AG08396 (cell line): ENCODE data around the gene RBM47.
"Not testable (repeated sequence)": the region's sequence is repeated elsewhere in the genome, so short reads cannot be mapped to it uniquely, and the experiment has no call there.

Experiments used
- DNase-seq: peaks from one replicate; pipeline ENCODE4 v3.0.0; 2012; ENCODE audit warnings: low spot score, mixed read lengths

Gene RBM47

DNA sequence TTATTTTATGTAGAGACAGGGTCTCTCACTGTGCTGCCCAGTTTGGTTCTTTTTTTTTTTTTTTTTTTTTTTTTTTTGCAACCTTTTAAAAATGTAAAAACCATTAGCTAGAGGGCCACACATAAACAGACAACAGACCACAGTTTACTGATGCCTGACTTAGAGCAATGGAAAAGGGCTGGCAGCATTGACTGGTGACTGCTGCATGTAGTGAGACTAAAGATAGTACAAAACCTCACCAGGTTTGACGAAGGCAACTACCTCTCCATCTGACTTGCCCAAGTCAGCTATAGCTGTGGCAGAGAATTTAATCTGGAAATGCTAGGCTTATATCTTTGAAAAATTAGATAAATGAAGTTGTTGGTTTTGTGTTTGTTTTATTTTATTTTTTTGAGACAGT, 102.9 kb downstream of the RBM47 start:
- DNase-seq, result no peak

DNA sequence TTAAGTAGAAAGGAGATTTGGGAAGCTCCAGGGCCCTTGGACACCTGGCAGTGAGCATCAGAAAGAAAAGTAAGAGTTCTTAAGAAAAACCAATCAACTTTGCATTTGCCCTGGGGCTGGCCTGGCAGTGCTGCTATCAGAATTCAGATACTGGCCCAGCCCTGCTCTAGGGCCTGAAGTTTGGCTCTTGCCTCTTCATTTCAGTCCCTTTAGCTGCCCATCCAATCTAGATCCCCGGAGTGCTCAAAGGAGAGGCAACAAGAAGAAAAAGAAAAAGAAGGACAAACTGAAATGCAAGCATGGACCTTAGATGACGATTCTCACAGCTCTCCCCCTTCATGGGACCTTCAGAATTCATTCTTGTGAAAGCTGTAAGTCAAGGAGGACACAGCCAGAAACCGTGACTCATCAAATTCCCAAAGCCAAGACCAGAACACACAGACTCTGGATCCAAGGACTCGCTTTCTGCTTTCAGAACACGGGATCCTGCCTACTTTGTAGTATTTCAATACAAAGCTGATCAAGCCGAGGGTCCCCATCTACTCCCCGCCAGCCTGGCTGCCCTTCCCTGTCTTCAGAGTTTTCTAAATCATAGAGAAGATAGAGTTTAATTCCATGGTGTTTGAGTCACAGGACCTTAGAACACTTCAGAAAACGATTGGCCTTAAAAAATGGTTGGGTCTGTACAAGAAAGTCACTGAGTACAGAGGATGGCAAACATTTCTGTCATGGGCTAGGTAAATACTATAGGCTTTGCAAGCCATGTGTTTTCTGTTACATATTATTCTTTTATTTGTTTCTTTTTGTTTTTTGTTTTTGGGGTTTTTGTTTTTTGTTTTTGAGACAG, 103.7 kb downstream of the RBM47 start:
- peak; percentile 72 for DNase-seq

DNA sequence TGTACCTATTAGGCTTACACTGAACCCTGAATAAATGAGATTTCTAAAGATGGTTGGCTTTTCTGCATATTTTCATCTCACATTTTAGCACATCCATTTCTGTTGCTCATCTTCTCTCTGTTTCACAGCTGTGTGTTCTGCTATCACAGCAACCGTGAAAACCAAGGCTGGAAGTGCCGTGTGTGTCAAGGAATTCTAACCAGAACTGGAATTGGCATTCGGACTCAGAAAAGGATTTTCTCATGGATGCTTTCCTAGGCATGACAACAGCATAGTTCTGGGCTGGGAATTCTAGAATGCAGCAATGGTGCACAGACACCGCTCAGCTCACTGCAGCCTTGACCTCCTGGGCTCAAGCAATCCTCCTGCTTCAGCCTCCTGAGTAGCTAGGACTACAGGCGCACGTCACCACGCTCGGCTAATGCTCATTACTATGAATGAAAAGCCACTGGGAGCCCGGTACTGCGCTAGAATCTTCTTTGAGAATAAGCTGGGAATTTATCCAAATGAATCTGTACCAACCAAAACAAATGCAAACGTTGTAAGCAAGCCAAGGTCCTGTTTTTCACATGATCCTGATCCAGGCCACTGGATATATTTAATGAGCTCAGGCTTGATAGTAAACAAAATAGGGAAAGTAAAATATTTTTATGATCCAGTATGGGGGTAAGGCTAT, 105.2 kb downstream of the RBM47 start:
- no peak for DNase-seq

GRCh38 chr4:40523581-40523980, 106.1 kb downstream of the RBM47 start:
- no peak for DNase-seq

DNA sequence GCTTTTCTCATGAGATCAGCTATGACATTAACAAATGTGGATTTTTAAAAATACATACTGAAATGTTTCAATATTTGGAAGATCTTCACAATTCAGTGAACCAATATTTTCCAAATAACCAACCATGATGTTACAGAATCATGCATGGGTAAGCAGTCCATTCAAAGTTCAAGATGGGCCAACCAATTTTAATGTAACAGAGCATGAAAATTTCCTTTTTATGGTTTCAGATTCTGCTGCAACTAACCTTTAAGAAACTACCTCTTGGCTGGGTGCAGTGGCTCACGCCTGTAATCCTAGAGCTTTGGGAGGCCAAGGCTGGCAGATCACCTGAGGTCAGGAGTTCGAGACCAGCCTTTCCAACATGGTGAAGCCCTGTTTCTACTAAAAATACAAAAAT, 107.7 kb downstream of the RBM47 start:
- DNase-seq, result no peak

DNA sequence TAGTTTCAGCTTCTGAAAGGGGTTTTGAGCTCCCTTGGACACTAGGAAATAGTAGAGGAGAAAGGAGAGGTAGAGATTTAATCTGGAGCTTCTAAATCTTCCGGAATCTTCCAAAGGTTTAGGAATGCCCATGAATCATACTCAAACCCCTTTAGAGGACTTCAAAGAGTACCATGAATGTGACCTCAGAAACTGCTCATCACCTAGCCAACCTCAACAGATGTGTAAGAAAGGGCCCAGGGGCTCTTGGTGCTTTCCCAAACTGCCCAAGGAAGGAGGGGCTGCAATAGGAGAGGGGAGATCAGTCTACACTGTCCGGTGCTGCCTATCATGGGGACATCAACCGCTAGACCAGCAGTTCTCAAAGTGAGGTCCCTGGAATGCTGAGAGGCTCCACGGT, 109.1 kb downstream of the RBM47 start:
- DNase-seq, result no peak

- DNase-seq, result not testable (repeated sequence)
Observed at GRCh38 chr4:40517081-40517480, 112.6 kb downstream of the RBM47 start.

DNA sequence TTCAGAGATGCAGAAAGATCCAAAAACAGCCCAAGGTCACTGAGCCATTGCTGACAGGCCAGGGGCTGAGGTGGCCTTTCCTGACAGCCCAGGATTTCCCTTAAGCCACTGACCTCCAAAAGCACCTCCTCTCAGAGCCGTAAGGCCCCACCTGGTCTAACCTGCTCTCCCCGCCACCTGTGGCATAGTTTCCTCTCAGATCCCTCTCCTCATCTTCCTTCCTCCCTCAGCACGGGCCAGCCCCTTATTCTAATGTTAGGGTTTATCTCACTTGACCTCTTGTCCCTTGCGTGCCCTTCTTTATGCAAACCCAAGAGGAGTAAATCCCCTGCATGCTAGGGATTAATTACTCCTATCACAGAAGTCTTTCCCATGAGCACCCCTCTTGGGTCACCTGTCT, 113.0 kb downstream of the RBM47 start:
- no peak for DNase-seq

- DNase-seq, result no peak
Observed at GRCh38 chr4:40515398-40516293, 114.0 kb downstream of the RBM47 start.

- no peak for DNase-seq
Observed at GRCh38 chr4:40515037-40515397, 114.6 kb downstream of the RBM47 start.

GRCh38 chr4:40514497-40514951, 115.1 kb downstream of the RBM47 start:
- no peak for DNase-seq

DNA sequence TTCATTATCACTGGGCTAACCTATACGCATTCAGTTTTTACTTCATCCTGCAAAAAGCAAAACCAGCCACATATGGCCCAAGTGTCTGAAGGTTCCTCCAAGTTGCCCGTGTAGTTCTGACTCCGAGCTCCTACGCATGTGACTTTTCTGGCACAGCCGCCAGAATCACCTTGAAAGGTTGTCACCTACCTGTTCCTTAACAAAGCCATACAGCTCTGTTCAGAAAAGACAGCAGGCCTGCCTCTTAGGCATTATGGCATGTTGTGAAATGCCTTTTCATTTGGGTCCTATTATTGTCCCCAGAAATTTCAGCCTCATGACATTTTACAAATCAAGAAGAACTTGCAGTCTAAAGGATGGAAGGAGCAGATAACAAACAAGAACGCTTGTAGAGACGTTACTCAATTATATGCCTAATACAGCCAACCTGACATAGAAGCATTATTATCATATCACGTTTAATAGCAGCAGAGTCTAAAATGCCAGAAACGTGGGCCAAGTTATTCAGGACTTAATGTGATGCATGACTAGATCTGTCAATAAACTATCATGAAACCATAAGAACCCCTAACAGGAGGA, 118.5 kb downstream of the RBM47 start:
- no peak for DNase-seq

GRCh38 chr4:40507977-40508376, 121.7 kb downstream of the RBM47 start:
- no peak for DNase-seq

DNA sequence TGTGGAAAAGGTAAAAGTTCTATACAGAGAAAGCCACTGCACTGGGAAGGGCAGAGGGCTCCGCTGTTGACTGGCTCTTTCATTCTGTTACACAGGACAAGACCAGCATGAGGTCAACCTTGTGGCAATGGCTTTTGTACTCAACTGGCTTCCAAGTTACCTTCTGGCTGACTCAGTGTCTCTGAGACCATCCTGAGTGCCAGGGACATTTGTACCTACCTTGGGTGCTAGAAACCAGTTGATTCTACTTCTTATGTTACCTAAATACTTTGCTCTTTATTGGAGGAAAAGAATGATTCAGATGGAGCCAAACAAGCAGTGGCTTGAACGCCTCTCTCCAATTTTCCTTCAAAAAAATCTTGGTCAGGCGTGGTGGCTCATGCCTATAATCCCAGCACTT, 123.2 kb downstream of the RBM47 start:
- no peak for DNase-seq

DNA sequence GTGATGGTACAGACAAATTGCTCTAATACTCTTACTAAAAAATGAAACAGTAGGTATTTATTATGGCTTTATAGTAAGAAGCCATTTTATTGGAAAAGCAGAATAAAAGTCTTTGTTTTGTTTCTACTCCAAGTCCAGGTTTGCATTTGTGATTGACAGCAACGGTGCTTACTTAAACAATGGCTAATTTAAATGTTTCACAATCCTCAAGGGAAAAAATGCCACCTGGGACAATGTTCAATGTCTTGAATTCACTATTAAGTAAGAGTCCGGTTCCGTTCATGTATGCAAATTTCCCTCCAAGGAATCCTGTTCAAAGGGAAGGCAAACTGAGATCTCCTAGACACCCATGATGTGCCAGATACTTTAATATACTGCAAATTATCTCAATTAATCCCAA, 123.6 kb downstream of the RBM47 start:
- DNase-seq, result no peak

DNA sequence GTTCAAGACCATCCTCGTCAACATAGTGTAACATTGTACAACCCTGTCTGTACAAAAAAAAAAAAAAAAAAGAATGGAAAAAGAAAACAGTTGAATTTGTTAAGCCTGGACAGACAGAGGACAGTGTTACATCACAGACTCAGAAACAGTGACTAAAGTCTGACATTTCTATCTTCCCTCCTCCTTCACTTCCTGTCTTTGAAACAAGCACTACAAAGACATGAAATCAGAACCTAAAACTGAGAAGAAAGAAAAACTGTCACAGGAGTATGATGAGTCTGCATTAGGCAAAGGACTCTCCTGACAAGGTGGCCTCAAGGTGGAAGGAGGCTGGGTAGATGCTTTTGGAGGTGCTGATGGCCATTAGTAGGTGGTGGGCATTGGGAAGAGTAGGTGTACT, 126.7 kb downstream of the RBM47 start:
- DNase-seq, result no peak

DNA sequence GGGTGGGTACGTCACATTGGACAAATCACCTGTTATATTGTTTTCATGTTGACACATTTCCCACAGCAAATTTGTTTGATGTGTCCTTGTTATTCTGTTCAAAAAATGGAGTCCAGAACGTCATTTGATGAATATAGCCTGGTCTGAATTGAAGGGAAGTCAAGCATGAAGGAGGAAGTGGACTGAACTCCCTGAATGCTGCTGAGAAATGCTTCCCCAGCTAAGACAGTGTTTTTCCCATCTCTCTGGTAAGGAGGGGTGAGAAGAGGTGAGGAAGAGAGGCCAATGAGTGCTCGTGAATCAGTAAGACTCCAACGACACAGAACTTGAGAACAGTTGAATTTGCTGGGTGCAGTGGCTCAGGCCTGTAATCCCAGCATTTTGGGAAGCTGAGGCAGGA, 127.4 kb downstream of the RBM47 start:
- no peak for DNase-seq

- DNase-seq, result no peak
Observed at GRCh38 chr4:40500781-40501180, 128.9 kb downstream of the RBM47 start.

DNA sequence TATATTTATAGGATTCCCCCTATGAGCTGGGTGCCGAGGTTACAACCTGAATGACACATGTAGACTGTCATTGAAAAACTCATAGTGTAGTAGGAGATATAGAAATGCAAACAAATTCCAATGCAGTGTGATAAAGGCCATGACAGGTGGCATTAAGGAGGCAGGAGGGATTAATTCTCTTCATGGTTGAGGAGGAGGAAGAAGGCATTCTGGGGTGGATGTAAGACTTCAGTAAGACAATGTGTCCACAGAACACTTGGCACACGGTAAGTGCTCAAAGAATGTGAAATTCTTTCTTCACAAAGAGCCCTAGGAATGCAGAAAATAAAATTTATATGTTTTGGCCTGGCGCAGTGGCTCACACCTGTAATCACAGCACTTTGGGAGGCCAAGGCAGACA, 136.5 kb downstream of the RBM47 start:
- DNase-seq, result no peak

DNA sequence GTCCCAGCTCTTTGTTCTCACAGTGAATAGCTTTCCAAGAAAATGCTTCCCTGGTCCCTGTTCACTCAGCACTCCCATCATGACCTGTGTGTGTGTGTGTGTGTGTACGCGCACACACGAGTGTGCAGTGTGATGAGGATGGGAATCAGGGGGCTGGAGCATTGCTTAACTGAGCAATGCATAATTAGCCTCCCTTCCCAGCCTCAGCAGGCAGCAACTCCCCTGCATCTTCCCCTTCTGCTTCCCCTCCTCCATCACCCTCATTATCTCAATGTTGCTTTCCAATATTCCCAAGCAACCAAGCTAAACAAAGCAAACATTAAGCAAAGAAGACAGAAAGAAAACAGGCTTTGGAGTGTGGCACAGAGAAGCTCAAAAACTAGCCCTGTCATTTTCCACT, 137.0 kb downstream of the RBM47 start:
- DNase-seq, result no peak

- DNase-seq, result no peak
Observed at GRCh38 chr4:40490481-40490880, 139.2 kb downstream of the RBM47 start.

DNA sequence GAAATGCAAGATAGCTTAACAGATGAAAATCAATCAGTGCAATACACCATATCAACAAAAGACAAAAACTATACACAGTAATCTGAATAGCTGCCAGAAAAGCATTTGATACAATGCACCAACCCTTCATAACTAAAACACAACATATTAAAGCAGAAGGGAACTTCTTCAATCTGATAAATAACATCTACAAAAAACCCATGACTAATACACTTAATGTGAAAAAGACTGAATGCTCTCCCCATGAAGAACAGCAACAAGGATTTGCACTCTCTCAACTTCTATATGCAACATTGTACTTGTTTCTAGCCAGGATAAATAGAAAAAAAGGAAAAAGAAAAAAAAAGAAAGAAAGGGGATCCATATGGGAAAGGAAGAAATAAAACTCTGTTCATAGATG, 139.7 kb downstream of the RBM47 start:
- no peak for DNase-seq
